H9 (cell line): ENCODE results near the gene SMYD2. TPM values are rescaled to one million over a fixed set of nuclear protein-coding genes. Genes with fewer than 3 reads are reported as not detected.

Experiments
- DNase-seq: peaks from one replicate; pipeline ENCODE4 v3.0.0-alpha.2; 2017
- H2AFZ ChIP-seq: one replicate; pipeline ENCODE4 v1.6.1; 2013; ENCODE audit warnings: mild to moderate bottlenecking, low read length, control low read depth, moderate library complexity
- H2AK5ac ChIP-seq: 2 replicates; pipeline ENCODE4 v1.6.1; 2013; ENCODE audit warnings: low read length, control low read depth, mixed read lengths; ENCODE audit not compliant: insufficient read length
- H2BK120ac ChIP-seq: one replicate; pipeline ENCODE4 v1.6.1; 2013; ENCODE audit warnings: low read depth, mild to moderate bottlenecking, low read length, control low read depth, inconsistent platforms; ENCODE audit not compliant: poor library complexity, severe bottlenecking
- H2BK12ac ChIP-seq: 2 replicates; pipeline ENCODE4 v1.6.1; 2013; ENCODE audit warnings: low read length, control low read depth, mixed read lengths, low read depth; ENCODE audit not compliant: insufficient read length
- H2BK15ac ChIP-seq: 2 replicates; pipeline ENCODE4 v1.6.1; 2013; ENCODE audit warnings: low read depth, low read length, control low read depth
- H2BK20ac ChIP-seq: one replicate; pipeline ENCODE4 v1.6.1; 2013; ENCODE audit warnings: low read depth, mild to moderate bottlenecking, low read length, control low read depth, inconsistent platforms; ENCODE audit not compliant: poor library complexity, severe bottlenecking
- H2BK5ac ChIP-seq: 2 replicates; pipeline ENCODE4 v1.6.1; 2013; ENCODE audit warnings: low read length, control low read depth, mixed read lengths; ENCODE audit not compliant: insufficient read length
- H3K14ac ChIP-seq: 2 replicates; pipeline ENCODE4 v1.6.1; 2013; ENCODE audit warnings: low read length, control low read depth; ENCODE audit not compliant: insufficient read depth
- H3K18ac ChIP-seq: 2 replicates; pipeline ENCODE4 v1.6.1; 2013; ENCODE audit warnings: low read depth, mild to moderate bottlenecking, mixed read lengths, low read length, control low read depth; ENCODE audit not compliant: insufficient read length
- H3K23ac ChIP-seq: 2 replicates; pipeline ENCODE4 v1.6.1; 2013; ENCODE audit warnings: low read length, control low read depth, mixed read lengths, low read depth; ENCODE audit not compliant: insufficient read length
- H3K23me2 ChIP-seq: 2 replicates; pipeline ENCODE4 v1.6.1; 2013; ENCODE audit warnings: low read depth, mild to moderate bottlenecking, mixed read lengths, low read length, control low read depth; ENCODE audit not compliant: insufficient read length, poor library complexity, severe bottlenecking
- H3K27ac ChIP-seq: 2 replicates; pipeline ENCODE4 v1.5.1; 2013; ENCODE audit warnings: low read length, control low read depth, mixed read lengths, low read depth; ENCODE audit not compliant: insufficient read length
- H3K27me3 ChIP-seq: 2 replicates; pipeline ENCODE4 v1.6.1; 2013; ENCODE audit warnings: low read length, control low read depth, inconsistent platforms; ENCODE audit not compliant: insufficient read depth
- H3K4ac ChIP-seq: 2 replicates; pipeline ENCODE4 v1.6.1; 2013; ENCODE audit warnings: low read depth, mild to moderate bottlenecking, control low read depth, inconsistent platforms, low read length, moderate library complexity
- H3K4me1 ChIP-seq: 2 replicates; pipeline ENCODE4 v1.6.1; 2013; ENCODE audit warnings: low read length, control low read depth, inconsistent platforms; ENCODE audit not compliant: insufficient read depth
- H3K4me2 ChIP-seq: 2 replicates; pipeline ENCODE4 v1.6.1; 2013; ENCODE audit warnings: low read length, control low read depth, mixed read lengths; ENCODE audit not compliant: insufficient read length, insufficient read depth
- H3K56ac ChIP-seq: 2 replicates; pipeline ENCODE4 v1.6.1; 2013; ENCODE audit warnings: low read depth, mild to moderate bottlenecking, mixed read lengths, low read length, control low read depth; ENCODE audit not compliant: insufficient read length
- H3K79me1 ChIP-seq: 2 replicates; pipeline ENCODE4 v1.6.1; 2013; ENCODE audit warnings: low read depth, mild to moderate bottlenecking, moderate library complexity, low read length, control low read depth, inconsistent platforms; ENCODE audit not compliant: insufficient read depth, poor library complexity, severe bottlenecking
- H3K79me2 ChIP-seq: 2 replicates; pipeline ENCODE4 v1.6.1; 2013; ENCODE audit warnings: low read length, control low read depth, inconsistent platforms; ENCODE audit not compliant: insufficient read depth
- H3K9ac ChIP-seq: 2 replicates; pipeline ENCODE4 v1.6.1; 2013; ENCODE audit warnings: low read length, control low read depth, mixed read lengths; ENCODE audit not compliant: insufficient read length; ENCODE audit errors: extremely low read depth
- H3K9me3 ChIP-seq: one replicate; pipeline ENCODE4 v1.6.1; 2013; ENCODE audit warnings: low read depth, low read length, inconsistent platforms; ENCODE audit not compliant: control insufficient read depth
- H3T11ph ChIP-seq: one replicate; pipeline ENCODE4 v1.6.1; 2013; ENCODE audit warnings: mild to moderate bottlenecking, low read length, control low read depth, inconsistent platforms
- H4K20me1 ChIP-seq: one replicate; pipeline ENCODE4 v1.6.1; 2013; ENCODE audit not compliant: control insufficient read depth, insufficient read length, insufficient read depth
- H4K5ac ChIP-seq: 2 replicates; pipeline ENCODE4 v1.6.1; 2013; ENCODE audit warnings: low read depth, mild to moderate bottlenecking, mixed read lengths, low read length, control low read depth; ENCODE audit not compliant: insufficient read length
- H4K8ac ChIP-seq: replicated peaks from 2 replicates; pipeline ENCODE4 v1.6.1; 2013; ENCODE audit warnings: low read length, control low read depth, mixed read lengths, low read depth; ENCODE audit not compliant: insufficient read length
- H4K91ac ChIP-seq: 2 replicates; pipeline ENCODE4 v1.6.1; 2013; ENCODE audit warnings: low read depth, mild to moderate bottlenecking, moderate library complexity, mixed read lengths, low read length, control low read depth; ENCODE audit not compliant: insufficient read length
- H3K27ac Mint-ChIP-seq, 3 experiments: 2 replicates in 2 of 3; 3 replicates in 1 of 3; pipeline ENCODE4 v1.8.0; 2020 to 2021; ENCODE audit warnings: mixed read lengths in 3 of 3, mild to moderate bottlenecking in 1 of 3, moderate library complexity in 1 of 3
- H3K27me3 Mint-ChIP-seq: 2 replicates; pipeline ENCODE4 v1.8.0; 2021; ENCODE audit warnings: low read depth, mild to moderate bottlenecking, moderate library complexity, mixed read lengths
- H3K36me3 Mint-ChIP-seq, 3 experiments: 2 replicates in 2 of 3; 3 replicates in 1 of 3; pipeline ENCODE4 v1.8.0; 2020 to 2021; ENCODE audit warnings: low read depth in 3 of 3, mixed read lengths in 3 of 3; ENCODE audit not compliant: insufficient read depth in 1 of 3
- H3K4me1 Mint-ChIP-seq, 2 experiments: 2 replicates each; pipeline ENCODE4 v1.8.0; 2020; ENCODE audit warnings: mixed read lengths in 2 of 2
- H3K4me3 Mint-ChIP-seq, 2 experiments: 2 replicates in 1 of 2; 3 replicates in 1 of 2; pipeline ENCODE4 v1.8.0; 2020 to 2021; ENCODE audit warnings: mild to moderate bottlenecking in 2 of 2, mixed read lengths in 2 of 2, moderate library complexity in 1 of 2
- H3K9me3 Mint-ChIP-seq, 2 experiments: 2 replicates in 1 of 2; 3 replicates in 1 of 2; pipeline ENCODE4 v1.8.0; 2020; ENCODE audit warnings: mild to moderate bottlenecking in 2 of 2, mixed read lengths in 2 of 2, moderate library complexity in 1 of 2
- CTCF ChIP-seq: fragments of 200-600 bp; sonication (generic); conservative IDR thresholded peaks from 3 replicates; pipeline ENCODE4 v1.8.0; 2021; ENCODE audit warnings: antibody characterized with exemption, mild to moderate bottlenecking
- WGBS: extraction: QIAGEN DNeasy Blood & Tissue Kit; methylation state at CpG from one replicate; pipeline ENCODE4 v1.1.7; 2013; ENCODE audit warnings: missing lambda C conversion rate, low lambda C conversion rate, mixed read lengths; ENCODE audit not compliant: insufficient read length; ENCODE audit errors: extremely low coverage; 5-methylcytosine and 5-hydroxymethylcytosine counted together
- total RNA-seq: library from RNA; stranded (reverse); gene quantifications from 2 replicates; pipeline ENCODE4 v1.2.1, GENCODE V29; 2021

SMYD2 gene
- total RNA-seq, 1 experiment from 2014 or later, result 10.9 TPM

DNA sequence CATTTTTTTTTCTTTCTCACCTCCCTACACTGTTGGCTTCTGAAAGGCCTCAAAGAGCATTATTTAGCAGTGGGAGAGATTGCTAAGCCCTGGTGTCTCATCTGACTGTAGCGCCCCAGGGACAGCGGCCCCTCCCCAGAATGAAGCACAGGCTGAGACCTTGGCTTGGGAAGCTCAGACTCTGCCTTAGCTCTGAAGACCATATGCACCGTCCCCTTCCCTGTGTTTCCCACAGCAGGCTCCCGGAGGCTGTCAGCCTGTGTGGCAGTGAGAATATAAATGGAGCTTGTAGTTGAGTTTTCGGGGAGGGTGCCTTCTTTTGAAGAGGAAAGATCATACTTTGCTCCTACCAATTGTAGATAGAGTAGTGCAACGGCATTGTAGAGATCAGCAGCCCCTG, 25.3 kb downstream of the SMYD2 start:
- Histone ChIP-seq H2AFZ (no peak overlapping the region), H3K9me3 (no peaks in the 10 kb centered on the region), H3K18ac (no peak overlapping the region), H3K27me3 (no peaks in the 10 kb centered on the region; the same call in 1 of the 2 replicates), H3K23me2 (no peaks in the 10 kb centered on the region), H2BK20ac (no peak overlapping the region), H2BK5ac (no peak overlapping the region), H3K27ac (no peak overlapping the region), H4K5ac (no peak overlapping the region), H4K20me1 (no peaks in the 10 kb centered on the region), H3K79me2 (no peaks in the 10 kb centered on the region), H3K79me1 (no peaks in the 10 kb centered on the region), H3K9ac (no peak overlapping the region), H3T11ph (no peak overlapping the region), H4K8ac (no peak overlapping the region), H3K56ac (no peak overlapping the region), H3K4ac (no peak overlapping the region), H2BK120ac (no peak overlapping the region), H2BK12ac (no peak overlapping the region), H2AK5ac (no peak overlapping the region), H3K14ac (no peak overlapping the region), H2BK15ac (no peak overlapping the region), H4K91ac (no peak overlapping the region), H3K4me2 (no peak overlapping the region), H3K23ac (no peak overlapping the region), H3K4me1 (peaks cover 4% of the 10 kb centered on the region; the same call in 1 of the 2 replicates)
- DNase-seq, result no peak
- Mint-ChIP-seq H3K36me3 (no peaks in the 10 kb centered on the region), H3K27ac (no peak overlapping the region; a peak in 1 of 7 replicates), H3K4me3 (no peak overlapping the region), H3K9me3 (no peaks in the 10 kb centered on the region), H3K4me1 (peaks cover 10 to 13% of the 10 kb centered on the region in 2 experiments), H3K27me3 (peaks cover 25% of the 10 kb centered on the region)
- no peak for TF ChIP-seq CTCF
- no CpG with 5 or more reads among the region's 6 CpGs for WGBS
